DOHH2 (cell line): Measurements from ENCODE around the gene TRMT5.

Experiments used
- H3F3A ChIP-seq: fragments of 200-600 bp; sonication (generic), shearing (Covaris generic); 2 replicates; pipeline ENCODE4 v1.6.0; 2016; ENCODE audit warnings: antibody characterized with exemption, mild to moderate bottlenecking; ENCODE audit not compliant: control insufficient read depth, insufficient read depth
- H3K27ac ChIP-seq: fragments of 200-600 bp; sonication (generic); 2 replicates; pipeline ENCODE4 v1.5.1; 2014; ENCODE audit warnings: low read depth, mild to moderate bottlenecking, low read length, moderate library complexity
- H3K27me3 ChIP-seq: fragments of 200-600 bp; sonication (generic); 2 replicates; pipeline ENCODE4 v1.6.1; 2014; ENCODE audit warnings: mild to moderate bottlenecking, low read length, mixed read lengths; ENCODE audit not compliant: control insufficient read depth
- H3K36me3 ChIP-seq: fragments of 200-600 bp; sonication (generic); 2 replicates; pipeline ENCODE4 v1.6.1; 2014; ENCODE audit warnings: mild to moderate bottlenecking, low read length, moderate library complexity, mixed read lengths; ENCODE audit not compliant: control insufficient read depth
- H3K4me1 ChIP-seq: fragments of 200-600 bp; sonication (generic); 2 replicates; pipeline ENCODE4 v1.6.1; 2014; ENCODE audit warnings: mild to moderate bottlenecking, low read length, mixed read lengths; ENCODE audit not compliant: control insufficient read depth
- H3K4me2 ChIP-seq: fragments of 200-600 bp; sonication (generic); 2 replicates; pipeline ENCODE4 v1.6.0; 2014; ENCODE audit warnings: mild to moderate bottlenecking, low read length, moderate library complexity
- H3K4me3 ChIP-seq: fragments of 200-600 bp; sonication (generic); 2 replicates; pipeline ENCODE4 v1.5.1; 2014; ENCODE audit warnings: mild to moderate bottlenecking, low read length, mixed read lengths
- H3K79me2 ChIP-seq: fragments of 200-600 bp; sonication (generic); 2 replicates; pipeline ENCODE4 v1.6.1; 2014; ENCODE audit warnings: mild to moderate bottlenecking, low read length, mixed read lengths; ENCODE audit not compliant: control insufficient read depth
- H3K9me2 ChIP-seq: fragments of 200-600 bp; sonication (generic); replicated peaks from 2 replicates; pipeline ENCODE4 v1.6.1; 2014; ENCODE audit warnings: mild to moderate bottlenecking, low read length, mixed read lengths; ENCODE audit not compliant: control insufficient read depth
- H3K9me3 ChIP-seq: fragments of 200-600 bp; sonication (generic); 2 replicates; pipeline ENCODE4 v1.6.1; 2014; ENCODE audit warnings: antibody characterized with exemption, low read length, mixed read lengths; ENCODE audit not compliant: control insufficient read depth, insufficient read depth
- H4K20me1 ChIP-seq: fragments of 200-600 bp; sonication (generic); 2 replicates; pipeline ENCODE4 v1.6.0; 2014; ENCODE audit warnings: low read depth, mild to moderate bottlenecking, antibody characterized with exemption, low read length, moderate library complexity; ENCODE audit not compliant: control insufficient read depth, insufficient read depth
- CTCF ChIP-seq: fragments of 200-600 bp; sonication (generic); IDR thresholded peaks from one replicate; pipeline ENCODE4 v1.5.1; 2014; ENCODE audit warnings: antibody characterized with exemption, mild to moderate bottlenecking, low read depth, low read length; ENCODE audit not compliant: poor library complexity, severe bottlenecking
- EZH2phosphoT487 ChIP-seq: fragments of 200-600 bp; sonication (generic); IDR thresholded peaks from 2 replicates; pipeline ENCODE4 v1.6.1; 2017; ENCODE audit warnings: borderline replicate concordance, mild to moderate bottlenecking, antibody characterized with exemption, low read length, moderate library complexity, mixed read lengths

TRMT5 gene

GRCh38 chr14:60926002-60926401 lies 54.9 kb downstream of the TRMT5 start:
- no peaks in the 10 kb centered on the region for H3K79me2 ChIP-seq
- H3K9me2 ChIP-seq: no peaks in the 10 kb centered on the region
- peaks cover 2% of the 10 kb centered on the region for H3F3A ChIP-seq
- H3K4me2 ChIP-seq: no peak overlapping the region
- H3K27me3 ChIP-seq: no peaks in the 10 kb centered on the region
- TF ChIP-seq EZH2phosphoT487: no peak
- no peak for TF ChIP-seq CTCF
- H4K20me1 ChIP-seq: no peaks in the 10 kb centered on the region
- no peaks in the 10 kb centered on the region for H3K9me3 ChIP-seq
- H3K4me1 ChIP-seq: no peaks in the 10 kb centered on the region
- no peak overlapping the region for H3K27ac ChIP-seq
- no peaks in the 10 kb centered on the region for H3K36me3 ChIP-seq
- H3K4me3 ChIP-seq: no peak overlapping the region

- Histone ChIP-seq H4K20me1 (no peaks in the 10 kb centered on the region), H3K4me1 (no peaks in the 10 kb centered on the region), H3F3A (peaks cover 2% of the 10 kb centered on the region), H3K27me3 (no peaks in the 10 kb centered on the region), H3K4me2 (no peak overlapping the region), H3K4me3 (no peak overlapping the region), H3K9me3 (no peaks in the 10 kb centered on the region), H3K36me3 (no peaks in the 10 kb centered on the region), H3K79me2 (no peaks in the 10 kb centered on the region), H3K27ac (no peak overlapping the region), H3K9me2 (no peaks in the 10 kb centered on the region)
- TF ChIP-seq CTCF (no peak), EZH2phosphoT487 (no peak)
These were observed 55.6 kb downstream of the TRMT5 start for GRCh38 chr14:60925286-60925685.

- Histone ChIP-seq H4K20me1 (no peaks in the 10 kb centered on the region), H3K36me3 (no peaks in the 10 kb centered on the region), H3K27me3 (no peaks in the 10 kb centered on the region), H3K9me2 (no peaks in the 10 kb centered on the region), H3F3A (peaks cover 2% of the 10 kb centered on the region), H3K4me2 (no peak overlapping the region), H3K9me3 (no peaks in the 10 kb centered on the region), H3K27ac (no peak overlapping the region), H3K4me1 (no peaks in the 10 kb centered on the region), H3K4me3 (no peak overlapping the region), H3K79me2 (no peaks in the 10 kb centered on the region)
- TF ChIP-seq EZH2phosphoT487: no peak
- no peak for TF ChIP-seq CTCF
These were observed 58.8 kb downstream of the TRMT5 start for GRCh38 chr14:60922050-60922449.
